Ishikawa (cell line): ENCODE data around the gene IL17RC.

ENCODE experiments used
- MAX ChIP-seq: IDR thresholded peaks from 2 replicates; pipeline ENCODE4 v1.6.1; 2012
- NFIC ChIP-seq: IDR thresholded peaks from 2 replicates; pipeline ENCODE4 v1.6.1; 2012

GRCh38 chr3:9957214-9957613 is 40.3 kb downstream of the IL17RC start:
- TF ChIP-seq MAX (no peak), NFIC (no peak)
